SIG-M5 treated with dmso at 0.1 percent for 504 hours (cell line): ENCODE results near the gene COPS6.

Experiments
- DNase-seq: peaks from one replicate; lab custom pipeline; 2025; ENCODE audit not compliant: unreplicated experiment; lab: John Stamatoyannopoulos, UW

COPS6 gene

GRCh38 chr7:100079024-100079560 lies 9.7 kb upstream of the COPS6 start:
- DNase-seq = no peak

- DNase-seq = no peak
Measured at GRCh38 chr7:100080907-100081534, 7.7 kb upstream of the COPS6 start.

GRCh38 chr7:100081535-100082102 lies 7.2 kb upstream of the COPS6 start, which contains the start of gene ZNF3:
Gene ZNF3, minus strand, starts transcription at chr7:100081723. Its CDS starts 4,366 bp downstream, at chr7:100077357.
- DNase-seq = peak; percentile 98

GRCh38 chr7:100082978-100083377 lies 5.8 kb upstream of the COPS6 start:
- no peak for DNase-seq

- peak; percentile 30 for DNase-seq
Measured at GRCh38 chr7:100085515-100085914, 3.3 kb upstream of the COPS6 start.

GRCh38 chr7:100087055-100087750 lies 1.6 kb upstream of the COPS6 start:
- no peak for DNase-seq

GRCh38 chr7:100088095-100088620 lies 611 bp upstream of the COPS6 start:
- no peak for DNase-seq

GRCh38 chr7:100089458-100090196 lies 858 bp downstream of the COPS6 start:
- no peak for DNase-seq

- no peak for DNase-seq
Measured at GRCh38 chr7:100090527-100091410, 2.0 kb downstream of the COPS6 start.

GRCh38 chr7:100091411-100092181 lies 2.8 kb downstream of the COPS6 start:
- no peak for DNase-seq

GRCh38 chr7:100093054-100093453 lies 4.3 kb downstream of the COPS6 start:
- no peak for DNase-seq

- DNase-seq = no peak
Measured at GRCh38 chr7:100093498-100093897, 4.7 kb downstream of the COPS6 start.

GRCh38 chr7:100093925-100094486 lies 5.2 kb downstream of the COPS6 start:
- DNase-seq = no peak

GRCh38 chr7:100095289-100095688 lies 6.5 kb downstream of the COPS6 start:
- no peak for DNase-seq

- DNase-seq = no peak
Measured at GRCh38 chr7:100095704-100096103, 6.9 kb downstream of the COPS6 start.

- DNase-seq = no peak
Measured at GRCh38 chr7:100098913-100099312, 10.1 kb downstream of the COPS6 start.

- DNase-seq = no peak
Measured at GRCh38 chr7:100099452-100099851, 10.7 kb downstream of the COPS6 start.

- DNase-seq = peak; percentile 88
Measured at GRCh38 chr7:100100420-100101015, 11.7 kb downstream of the COPS6 start.
